ENCODE results near the gene MAP2K6. TPM values are rescaled to one million over a fixed set of nuclear protein-coding genes. Genes with fewer than 3 reads are reported as not detected.

MAP2K6 gene
- total RNA-seq, 1 experiment from 2014 or later: 17.7 TPM

GRCh38 chr17:69547230-69547629, 132.7 kb downstream of the MAP2K6 start:
- WGBS (ENCODE audit: extremely low coverage, insufficient read length, low lambda C conversion rate): no CpG with 5 or more reads among the region's 3 CpGs
- Histone ChIP-seq H3K4me1 (ENCODE audit: insufficient read depth, low read length) (no peaks in the 10 kb centered on the region), H3K23ac (ENCODE audit: insufficient read length, low read depth, low read length) (no peak overlapping the region), H2BK15ac (ENCODE audit: low read depth, low read length) (no peak overlapping the region), H3K79me2 (ENCODE audit: insufficient read depth, low read length) (no peaks in the 10 kb centered on the region), H3K79me1 (ENCODE audit: insufficient read depth, low read depth, low read length, poor library complexity, severe bottlenecking) (no peaks in the 10 kb centered on the region), H3K9me3 (ENCODE audit: control insufficient read depth, low read depth, low read length) (no peaks in the 10 kb centered on the region), H3K27ac (ENCODE audit: insufficient read length, low read depth, low read length) (no peak overlapping the region), H3K56ac (ENCODE audit: insufficient read length, low read depth, low read length) (no peak overlapping the region), H2BK20ac (ENCODE audit: low read depth, low read length, poor library complexity, severe bottlenecking) (no peak overlapping the region), H3K4me2 (ENCODE audit: insufficient read depth, insufficient read length, low read length) (no peak overlapping the region), H3K14ac (ENCODE audit: insufficient read depth, low read length) (no peak overlapping the region), H3K23me2 (ENCODE audit: insufficient read length, low read depth, low read length, poor library complexity, severe bottlenecking) (no peaks in the 10 kb centered on the region), H2BK120ac (ENCODE audit: low read depth, low read length, poor library complexity, severe bottlenecking) (no peak overlapping the region), H3K27me3 (ENCODE audit: insufficient read depth, low read length) (no peaks in the 10 kb centered on the region), H4K91ac (ENCODE audit: insufficient read length, low read depth, low read length) (no peak overlapping the region), H2AK5ac (ENCODE audit: insufficient read length, low read length) (no peak overlapping the region), H2AFZ (ENCODE audit: low read length) (no peak overlapping the region), H4K5ac (ENCODE audit: insufficient read length, low read depth, low read length) (no peak overlapping the region), H3T11ph (ENCODE audit: low read length) (no peak overlapping the region), H2BK12ac (ENCODE audit: insufficient read length, low read depth, low read length) (no peak overlapping the region), H3K18ac (ENCODE audit: insufficient read length, low read depth, low read length) (no peak overlapping the region), H3K4ac (ENCODE audit: low read depth, low read length) (no peak overlapping the region), H3K9ac (ENCODE audit: extremely low read depth, insufficient read length, low read length) (no peak overlapping the region), H4K8ac (replicated peaks; ENCODE audit: insufficient read length, low read depth, low read length) (no peak overlapping the region), H2BK5ac (ENCODE audit: insufficient read length, low read length) (no peak overlapping the region), H4K20me1 (ENCODE audit: control insufficient read depth, insufficient read depth, insufficient read length) (no peaks in the 10 kb centered on the region)
- DNase-seq: no peak
- Mint-ChIP-seq H3K4me3 (no peak overlapping the region), H3K27me3 (ENCODE audit: low read depth) (no peaks in the 10 kb centered on the region), H3K27ac (0 out of 7 replicates have a peak overlapping the region, but pooled peaks of 1 of the 3 experiments have one; percentile 18), H3K9me3 (no peaks in the 10 kb centered on the region; a peak in 1 of 5 replicates), H3K36me3 (ENCODE audit: insufficient read depth in 1 of 3, low read depth in 3 of 3) (peaks cover 0 to 5% (median 3%) of the 10 kb centered on the region in 3 experiments; a peak in 3 of 7 replicates), H3K4me1 (peaks cover 17 to 18% of the 10 kb centered on the region in 2 experiments)
- TF ChIP-seq CTCF (conservative IDR thresholded peaks at IDR 0.05): no peak
